Kidney (tissue), 14 donors: Measurements from ENCODE around the gene NRXN3. TPM values are rescaled to one million over a fixed set of nuclear protein-coding genes. Genes with fewer than 3 reads are reported as not detected.
A peak's percentile ranks its signal among the peaks of the same experiment; 100 is the strongest.

Source experiments
- DNase-seq, 5 donors: peaks; one replicate each; pipeline ENCODE4 v3.0.0-alpha.2; 2013 to 2020
- FAIRE-seq: peaks from 2 replicates; lab custom pipeline; 2012; peaks lifted over from hg19 to GRCh38; lab: Jason Lieb, UNC
- H3K27ac ChIP-seq, 2 donors: one replicate each; pipeline ENCODE4 v1.7.0; 2013; ENCODE audit warnings: low read depth in 2 of 2, low read length in 2 of 2, inconsistent platforms in 1 of 2
- H3K27me3 ChIP-seq: one replicate; pipeline ENCODE4 v1.7.1; 2013; ENCODE audit warnings: low read length, inconsistent platforms; ENCODE audit not compliant: control insufficient read depth, insufficient read depth
- H3K36me3 ChIP-seq, 3 donors: one replicate each; pipeline versions ENCODE4 v1.7.0 to v1.7.1; 2013; ENCODE audit warnings: low read length in 3 of 3, control low read depth in 1 of 3, inconsistent platforms in 1 of 3; ENCODE audit not compliant: insufficient read depth in 3 of 3, control insufficient read depth in 2 of 3
- H3K4me1 ChIP-seq, 3 donors: one replicate each; pipeline versions ENCODE4 v1.7.0 to v1.7.1; 2013; ENCODE audit warnings: low read length in 3 of 3, inconsistent platforms in 1 of 3, low read depth in 1 of 3; ENCODE audit not compliant: control insufficient read depth in 2 of 3, insufficient read depth in 2 of 3
- H3K4me3 ChIP-seq, 3 donors: one replicate each; pipeline versions ENCODE4 v1.7.0 to v1.8.1; 2013; ENCODE audit warnings: low read length in 3 of 3, control low read depth in 1 of 3, inconsistent platforms in 1 of 3
- H3K9ac ChIP-seq, 3 donors: one replicate each; pipeline versions ENCODE4 v1.7.0 to v1.7.1; 2013; ENCODE audit warnings: low read length in 3 of 3, control low read depth in 1 of 3, inconsistent platforms in 1 of 3
- H3K9me3 ChIP-seq, 3 donors: one replicate each; pipeline versions ENCODE4 v1.7.0 to v1.7.1; 2013; ENCODE audit warnings: low read length in 3 of 3, control low read depth in 1 of 3, inconsistent platforms in 1 of 3; ENCODE audit not compliant: control insufficient read depth in 2 of 3, insufficient read depth in 1 of 3
- CTCF ChIP-seq: IDR thresholded peaks from 3 replicates; pipeline ENCODE4 v1.5.1; 2012; ENCODE audit warnings: mild to moderate bottlenecking, moderate library complexity, borderline replicate concordance; ENCODE audit not compliant: insufficient read depth; ENCODE audit errors: extremely low read depth
- intact Hi-C: fragments of 100-400 bp; cut with DNase I; formaldehyde crosslinking; loops from one replicate; pipeline ENCODE4 v1.11.1; 2022
- polyA plus RNA-seq: library from polyadenylated mRNA; stranded (reverse); fragments of 350-450 nt; fragmentation: Illumina TruSeq; extraction: RNeasy Lipid Tissue Mini Kit (QIAGEN cat#74804); gene quantifications from one replicate; pipeline ENCODE4 v1.2.3, GENCODE V29; 2014; ENCODE audit warnings: low read depth, low replicate concordance; ENCODE audit not compliant: insufficient read depth
- total RNA-seq: library from RNA; stranded (reverse); fragmentation: NEBNext Ultra II Directional; extraction: Animal tissue kit (Norgen Biotek cat#: 25700); gene quantifications from one replicate; pipeline ENCODE4 v1.2.1, GENCODE V29; 2021
- donor health status: control.
- donor health status: control.
- donor health status: control.
- donor health status: control.
- donor health status: control.
- donor health status: DM: yes; HTN: yes; CAD: no.
- donor health status: Normal renal cell carcinoma (clear cell type).

NRXN3 gene
- total and polyA plus RNA-seq, 2 donors from 2014 or later, result 1.5 to 2.4 TPM

DNA sequence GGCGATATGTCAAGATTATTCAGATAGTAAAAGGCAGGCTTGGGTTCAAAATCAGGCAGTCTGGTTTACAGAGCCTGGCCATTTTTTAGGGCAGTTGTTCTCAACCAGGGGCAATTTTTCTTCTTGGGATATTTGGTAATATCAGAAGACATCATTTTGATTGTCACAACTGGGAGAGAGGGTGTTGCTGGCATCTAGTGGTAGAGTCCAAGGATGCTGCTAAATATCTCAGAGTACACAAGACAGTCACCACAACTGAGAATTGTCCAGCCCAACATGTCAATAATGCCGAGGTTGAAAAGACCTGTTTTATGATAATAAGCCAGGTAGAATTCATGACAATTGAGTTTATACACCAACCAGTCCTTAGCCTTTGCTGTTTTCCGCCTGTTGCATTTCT is 733.9 kb downstream of the NRXN3 start:
- Histone ChIP-seq H3K27me3 (no peaks in the 10 kb centered on the region), H3K4me1 (no peaks in the 10 kb centered on the region), H3K36me3 (no peaks in the 10 kb centered on the region), H3K4me3 (no peak overlapping the region), H3K9me3 (peaks cover 0 to 1% (median 0%) of the 10 kb centered on the region in 3 donors), H3K27ac (no peak overlapping the region), H3K9ac (no peak overlapping the region)
- DNase-seq (no peak), FAIRE-seq (no peak)
- intact Hi-C loops, result no loop called here
- no peak for TF ChIP-seq CTCF

DNA sequence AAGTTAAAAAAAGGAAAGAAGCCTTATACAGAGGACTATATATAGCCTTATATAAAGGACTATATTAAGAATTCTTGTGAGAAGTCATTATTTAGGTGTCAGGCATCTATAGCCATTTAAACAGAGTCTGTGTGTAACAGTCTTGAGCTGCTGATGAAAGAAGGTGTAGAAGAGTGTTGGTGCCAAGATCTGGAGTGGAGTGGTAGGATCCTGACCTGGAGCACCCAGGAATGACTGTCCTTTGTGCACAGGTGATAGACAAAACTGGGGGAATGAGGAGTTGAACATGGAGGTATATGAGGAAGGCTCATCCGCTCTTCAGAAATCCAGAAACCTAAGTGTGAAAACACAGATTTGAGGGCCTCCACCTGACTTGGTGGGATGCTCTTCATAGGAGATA is 747.3 kb downstream of the NRXN3 start:
- no peak for FAIRE-seq
- no peak overlapping the region for H3K27ac ChIP-seq
- intact Hi-C loops, result no loop called here
- H3K4me3 ChIP-seq, result no peak overlapping the region
- no peaks in the 10 kb centered on the region for H3K27me3 ChIP-seq
- no peak for TF ChIP-seq CTCF
- H3K36me3 ChIP-seq, result no peaks in the 10 kb centered on the region
- H3K9me3 ChIP-seq, result no peaks in the 10 kb centered on the region
- H3K9ac ChIP-seq, result no peak overlapping the region
- DNase-seq, result no peak
- no peaks in the 10 kb centered on the region for H3K4me1 ChIP-seq

DNA sequence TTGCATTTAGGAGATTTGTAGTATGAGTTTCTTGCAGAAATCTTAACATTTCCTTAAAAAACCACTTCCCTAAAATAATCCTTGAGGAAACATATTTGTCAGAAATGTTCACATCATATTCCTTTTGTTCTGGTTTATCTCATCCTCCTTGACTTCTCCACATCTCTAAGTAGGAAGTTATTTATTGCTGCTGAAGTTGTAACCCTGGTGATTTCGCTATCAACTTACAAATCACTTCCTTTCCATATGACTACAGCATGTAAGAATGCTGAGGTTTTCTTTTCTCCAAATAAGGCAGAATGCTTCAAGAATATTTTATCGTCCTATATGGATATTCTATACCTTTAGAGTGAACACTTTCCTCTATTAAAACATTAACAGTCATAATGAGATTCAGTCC is 751.7 kb downstream of the NRXN3 start:
- intact Hi-C loops, result no loop called here
- Histone ChIP-seq H3K9ac (no peak overlapping the region), H3K27me3 (no peaks in the 10 kb centered on the region), H3K36me3 (no peaks in the 10 kb centered on the region), H3K4me1 (no peaks in the 10 kb centered on the region), H3K4me3 (no peak overlapping the region), H3K9me3 (no peaks in the 10 kb centered on the region), H3K27ac (no peak overlapping the region)
- no peak for TF ChIP-seq CTCF
- FAIRE-seq (no peak), DNase-seq (peak in 2 of 5 donors; percentile 52 to 54)

GRCh38 chr14:78927261-78927660 is 757.1 kb downstream of the NRXN3 start:
- no peaks in the 10 kb centered on the region for H3K9me3 ChIP-seq
- peak in 2 of 5 donors; percentile 6 to 19 for DNase-seq
- H3K4me1 ChIP-seq, result no peaks in the 10 kb centered on the region
- no peak overlapping the region for H3K9ac ChIP-seq
- no peak overlapping the region for H3K4me3 ChIP-seq
- no peak for TF ChIP-seq CTCF
- H3K27ac ChIP-seq, result no peak overlapping the region
- intact Hi-C loops, result no loop called here
- no peak for FAIRE-seq
- H3K27me3 ChIP-seq, result no peaks in the 10 kb centered on the region
- H3K36me3 ChIP-seq, result no peaks in the 10 kb centered on the region
